Stimulated activated naive CD8-positive, alpha-beta T cell treated with anti-CD3 and anti-CD28 coated beads, Interleukin-15, amount 100 ng/mL, for 72 hours (primary cell): ENCODE results near the gene PLCE1.
A peak's percentile ranks its signal among the peaks of the same experiment; 100 is the strongest.
"Not testable (repeated sequence)": the region's sequence is repeated elsewhere in the genome, so short reads cannot be mapped to it uniquely, and the experiment has no call there.

Source experiments
- ATAC-seq: fragments of 150-1000 bp; cut with Tn5 transposase; 2 replicates; pipeline ENCODE4 v1.10.0; 2021; ENCODE audit warnings: mild to moderate bottlenecking, moderate library complexity
- DNase-seq, 2 donors: peaks; one replicate each; pipeline ENCODE4 v3.0.0; 2021 to 2022
- H3K27ac Mint-ChIP-seq, 2 donors: one replicate each; pipeline ENCODE4 v1.8.0; 2022; ENCODE audit warnings: mild to moderate bottlenecking in 2 of 2, mixed read lengths in 2 of 2, moderate library complexity in 2 of 2
- H3K27me3 Mint-ChIP-seq: one replicate; pipeline ENCODE4 v1.8.0; 2022; ENCODE audit warnings: mixed read lengths
- H3K4me1 Mint-ChIP-seq: one replicate; pipeline ENCODE4 v1.8.0; 2022; ENCODE audit warnings: mild to moderate bottlenecking, mixed read lengths
- H3K4me3 Mint-ChIP-seq, 2 donors: one replicate each; pipeline ENCODE4 v1.8.0; 2022; ENCODE audit warnings: mild to moderate bottlenecking in 2 of 2, mixed read lengths in 2 of 2, moderate library complexity in 1 of 2
- H3K9me3 Mint-ChIP-seq, 2 donors: one replicate each; pipeline ENCODE4 v1.8.0; 2022; ENCODE audit warnings: mixed read lengths in 2 of 2

PLCE1 gene

DNA sequence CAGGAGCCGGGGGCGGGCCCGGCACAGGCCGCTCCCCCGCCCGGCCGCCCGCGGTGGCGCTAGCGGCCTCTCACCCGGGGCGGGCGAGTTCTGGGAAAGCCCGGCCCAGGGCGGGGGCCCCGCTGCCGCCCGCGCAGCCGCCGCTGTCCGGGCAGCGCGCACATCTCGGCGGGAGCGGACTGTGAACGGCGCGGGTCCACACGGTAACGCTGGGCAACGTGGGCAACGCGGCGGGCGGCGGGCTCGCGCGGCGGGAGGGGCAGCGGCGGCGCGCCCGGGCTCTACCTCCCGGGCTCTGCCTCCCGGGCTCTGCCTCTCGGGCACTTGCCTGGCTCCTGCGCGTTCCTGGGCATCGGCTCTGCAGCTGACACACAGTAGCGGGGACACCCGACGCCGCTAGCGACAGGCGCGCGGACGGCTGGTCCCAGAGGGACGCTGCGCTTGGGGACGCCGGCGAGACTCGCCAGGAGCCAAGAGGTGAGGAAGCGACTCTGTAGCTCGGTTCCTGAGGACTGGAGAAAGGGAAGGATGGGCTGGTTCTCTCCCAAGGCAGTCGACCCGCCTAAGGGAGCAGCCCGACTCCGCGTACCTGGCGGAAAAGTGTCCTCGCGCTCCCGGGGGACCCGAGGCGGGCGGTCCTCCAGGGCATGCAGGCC, at the start of gene PLCE1:
Gene PLCE1, plus strand, starts transcription at position 150 of the 656 bp plus-strand sequence. CDS start 37,116 bp downstream, outside the sequence.
- DNase-seq, result no peak
- Mint-ChIP-seq H3K4me3 (peak within 1 kb of the TSS; percentile 20 to 46), H3K27ac (no peak within 1 kb of the TSS), H3K27me3 (peaks cover 73% of the 10 kb centered on the region), H3K9me3 (no peaks in the 10 kb centered on the region), H3K4me1 (peaks cover 5% of the 10 kb centered on the region)
- ATAC-seq, result peak; percentile 68

DNA sequence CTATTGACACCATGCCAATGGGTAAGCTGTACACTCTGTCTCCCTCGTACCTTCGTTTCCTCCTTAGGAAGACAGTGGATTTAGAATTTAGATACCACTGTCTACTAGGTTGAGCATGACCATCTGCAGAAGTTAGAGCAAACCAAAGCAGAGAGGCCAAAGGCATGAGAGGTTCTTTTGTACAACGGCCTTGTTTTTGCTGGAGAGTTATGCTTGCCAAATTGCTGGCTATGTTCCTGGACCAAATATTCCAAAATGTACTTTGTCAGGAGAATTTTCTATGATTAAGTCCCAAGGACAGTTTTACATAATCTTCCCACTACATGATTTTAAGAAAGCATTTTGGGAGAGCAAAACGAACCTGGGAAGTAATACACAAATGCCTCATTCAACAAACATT, 47.9 kb upstream of the PLCE1 start:
- ATAC-seq (no peak), DNase-seq (no peak)
- no peaks in the 10 kb centered on the region for H3K4me1 Mint-ChIP-seq
- H3K27ac Mint-ChIP-seq, result no peak overlapping the region
- no peaks in the 10 kb centered on the region for H3K9me3 Mint-ChIP-seq
- H3K4me3 Mint-ChIP-seq, result no peak overlapping the region
- no peaks in the 10 kb centered on the region for H3K27me3 Mint-ChIP-seq

DNA sequence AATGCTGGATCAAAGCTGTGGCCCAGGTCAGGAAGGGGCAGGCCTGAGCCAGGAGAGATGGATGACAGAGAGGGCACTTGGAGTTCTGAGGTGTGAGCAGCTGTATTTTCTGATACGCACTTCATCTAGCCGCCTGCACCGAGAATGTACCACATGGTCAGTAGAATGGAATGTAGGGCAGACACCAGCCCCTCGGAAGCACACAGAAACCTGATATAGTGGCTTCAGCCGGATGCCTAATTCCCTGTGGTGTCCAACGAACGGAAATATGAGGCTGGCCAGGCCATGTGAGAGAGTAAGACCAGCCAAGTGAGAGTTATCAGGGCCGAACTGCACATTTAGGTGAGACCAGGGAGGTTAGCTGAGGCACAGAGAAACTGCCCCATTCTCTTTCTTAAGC, 46.7 kb upstream of the PLCE1 start:
- ATAC-seq (no peak), DNase-seq (no peak)
- Mint-ChIP-seq H3K27ac (no peak overlapping the region), H3K4me1 (no peaks in the 10 kb centered on the region), H3K27me3 (no peaks in the 10 kb centered on the region), H3K4me3 (no peak overlapping the region), H3K9me3 (no peaks in the 10 kb centered on the region)

DNA sequence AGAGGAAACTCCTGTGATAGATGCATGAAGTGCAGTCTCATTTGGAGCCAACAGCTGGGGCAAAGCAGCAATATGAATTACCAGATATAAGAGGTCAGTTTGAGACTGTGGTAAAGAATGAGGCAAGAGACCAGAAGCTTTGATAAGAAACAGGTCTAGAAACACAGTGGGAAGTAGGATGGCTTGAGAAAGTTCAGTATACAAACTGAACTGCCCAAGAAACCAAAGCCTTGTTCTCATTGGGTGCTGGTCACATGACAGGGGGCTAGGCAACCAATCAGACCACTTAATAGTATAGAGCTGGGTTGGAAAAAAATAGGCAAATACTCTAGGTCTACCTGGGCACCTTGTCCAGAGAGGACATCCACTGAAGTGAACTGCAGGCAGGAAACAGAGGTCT, 46.2 kb upstream of the PLCE1 start:
- Mint-ChIP-seq H3K4me1 (no peaks in the 10 kb centered on the region), H3K27me3 (no peaks in the 10 kb centered on the region), H3K9me3 (no peaks in the 10 kb centered on the region), H3K27ac (no peak overlapping the region), H3K4me3 (no peak overlapping the region)
- DNase-seq, result no peak
- no peak for ATAC-seq

DNA sequence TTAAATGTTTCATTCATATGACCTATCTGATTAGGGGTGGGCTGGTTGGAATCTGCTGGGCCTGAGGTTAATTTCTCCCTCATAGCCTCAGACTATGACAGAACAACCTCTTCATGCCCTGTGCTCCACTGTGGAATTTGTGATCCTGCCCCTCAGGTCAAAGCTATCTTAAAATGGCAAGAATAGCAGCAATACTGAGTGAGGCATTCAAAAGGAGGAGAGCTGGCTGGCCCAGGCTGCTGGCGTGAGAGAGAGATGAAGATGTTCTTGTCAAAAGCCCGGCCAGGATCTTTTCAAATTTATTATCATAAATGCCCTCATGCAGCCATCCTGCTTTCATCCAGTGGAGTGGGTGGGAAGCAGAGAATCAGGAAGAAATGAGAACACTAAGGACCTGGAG, 41.8 kb upstream of the PLCE1 start:
- no peaks in the 10 kb centered on the region for H3K9me3 Mint-ChIP-seq
- no peak overlapping the region for H3K27ac Mint-ChIP-seq
- H3K4me3 Mint-ChIP-seq, result no peak overlapping the region
- no peak for ATAC-seq
- no peaks in the 10 kb centered on the region for H3K27me3 Mint-ChIP-seq
- no peak for DNase-seq
- no peaks in the 10 kb centered on the region for H3K4me1 Mint-ChIP-seq

DNA sequence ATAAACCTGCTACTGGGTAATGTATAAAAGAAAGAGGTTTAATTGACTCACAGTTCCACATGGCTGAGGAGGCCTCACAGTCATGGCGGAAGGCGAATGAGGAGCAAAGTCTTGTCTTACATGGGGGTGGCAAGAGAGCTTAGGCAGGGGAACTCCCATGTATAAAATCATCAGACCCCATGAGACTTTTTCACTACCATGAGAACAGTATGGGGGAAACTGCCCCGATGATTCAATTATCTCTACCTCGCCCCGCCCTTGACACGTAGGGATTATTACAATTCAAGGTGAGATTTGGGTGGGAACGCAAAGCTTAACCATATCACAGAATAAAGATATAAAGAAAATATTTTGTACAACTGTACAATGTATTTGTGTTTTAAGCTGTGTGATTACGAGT, 39.4 kb upstream of the PLCE1 start:
- H3K9me3 Mint-ChIP-seq, result no peaks in the 10 kb centered on the region
- no peak for DNase-seq
- H3K27me3 Mint-ChIP-seq, result no peaks in the 10 kb centered on the region
- H3K4me3 Mint-ChIP-seq, result no peak overlapping the region
- H3K27ac Mint-ChIP-seq, result no peak overlapping the region
- no peaks in the 10 kb centered on the region for H3K4me1 Mint-ChIP-seq
- ATAC-seq, result no peak

DNA sequence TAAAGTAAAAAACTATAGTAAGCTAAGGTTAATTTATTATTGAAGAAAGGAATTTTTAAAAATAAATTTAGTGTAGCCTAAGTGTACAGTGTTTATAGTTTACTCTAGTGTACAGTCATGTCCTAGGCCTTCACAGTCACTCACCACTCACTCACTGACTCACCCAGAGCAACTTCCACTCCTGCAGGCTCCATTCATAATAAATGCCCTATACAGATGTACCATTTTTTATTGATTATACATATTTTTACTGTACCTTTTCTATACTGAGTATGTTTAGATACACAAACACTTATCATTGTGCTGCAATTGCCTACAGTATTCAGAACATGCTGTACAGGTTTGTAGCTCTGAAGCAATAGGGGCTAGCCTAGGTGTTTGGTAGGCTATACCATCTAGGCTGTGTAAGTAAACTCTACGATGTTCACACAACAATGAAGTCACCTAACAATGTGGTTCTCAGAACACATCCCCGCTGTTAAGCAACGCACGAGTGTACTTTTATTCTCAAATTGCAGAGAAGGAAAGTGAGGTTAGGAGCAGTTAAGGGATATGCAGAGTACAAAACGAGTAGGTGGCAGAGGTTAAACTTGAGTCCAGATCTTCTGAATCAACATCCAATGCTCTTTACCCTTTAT, 38.9 kb upstream of the PLCE1 start:
- DNase-seq (no peak), ATAC-seq (no peak)
- H3K4me1 Mint-ChIP-seq, result no peaks in the 10 kb centered on the region
- H3K27ac Mint-ChIP-seq, result no peak overlapping the region
- H3K4me3 Mint-ChIP-seq, result no peak overlapping the region
- H3K27me3 Mint-ChIP-seq, result no peaks in the 10 kb centered on the region
- no peaks in the 10 kb centered on the region for H3K9me3 Mint-ChIP-seq

DNA sequence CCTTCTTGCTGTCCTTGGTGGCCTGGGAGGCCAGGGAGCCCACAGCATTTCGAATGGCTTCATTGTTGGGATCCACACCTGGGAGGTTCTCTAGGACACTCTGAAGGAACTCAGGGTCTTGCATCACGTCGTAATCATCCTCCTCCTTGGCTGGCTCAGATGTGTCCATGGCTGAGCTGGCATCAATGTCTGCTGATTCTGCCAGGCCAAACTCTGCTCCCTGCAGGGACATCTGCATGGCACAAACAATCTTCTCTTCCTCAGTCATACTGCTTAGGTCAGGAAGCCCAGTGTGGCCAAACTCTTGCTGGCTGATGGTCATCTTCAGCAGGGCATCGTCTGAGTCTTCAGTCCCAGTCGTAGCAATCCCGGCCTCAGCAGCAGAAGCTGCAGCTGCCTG, 34.9 kb upstream of the PLCE1 start:
- no peak for ATAC-seq
- no peaks in the 10 kb centered on the region for H3K9me3 Mint-ChIP-seq
- no peaks in the 10 kb centered on the region for H3K4me1 Mint-ChIP-seq
- DNase-seq, result no peak
- no peak overlapping the region for H3K4me3 Mint-ChIP-seq
- no peak overlapping the region for H3K27ac Mint-ChIP-seq
- H3K27me3 Mint-ChIP-seq, result no peaks in the 10 kb centered on the region

DNA sequence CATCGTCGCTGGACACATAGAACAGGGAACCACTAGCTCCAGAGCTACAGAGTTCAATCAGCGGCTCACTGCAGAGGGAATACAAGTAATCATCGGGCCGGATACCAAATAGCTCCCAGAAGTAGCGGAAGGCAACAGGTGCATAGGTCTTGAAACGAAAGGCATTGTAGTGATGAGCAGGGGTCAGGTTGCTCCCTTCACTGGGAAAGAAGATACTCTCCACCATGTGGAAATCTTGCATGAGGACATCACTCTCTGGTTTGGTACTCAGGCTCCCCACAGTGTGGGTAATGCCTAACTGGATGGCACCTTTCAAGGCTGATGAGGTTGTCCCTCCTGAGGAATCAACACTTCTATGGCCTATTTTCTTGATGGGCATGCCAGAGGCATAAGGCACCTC, 32.7 kb upstream of the PLCE1 start:
- ATAC-seq, H3K4me3 Mint-ChIP-seq, DNase-seq, H3K4me1 Mint-ChIP-seq, H3K27me3 Mint-ChIP-seq, H3K9me3 Mint-ChIP-seq, H3K27ac Mint-ChIP-seq: not testable (repeated sequence)

DNA sequence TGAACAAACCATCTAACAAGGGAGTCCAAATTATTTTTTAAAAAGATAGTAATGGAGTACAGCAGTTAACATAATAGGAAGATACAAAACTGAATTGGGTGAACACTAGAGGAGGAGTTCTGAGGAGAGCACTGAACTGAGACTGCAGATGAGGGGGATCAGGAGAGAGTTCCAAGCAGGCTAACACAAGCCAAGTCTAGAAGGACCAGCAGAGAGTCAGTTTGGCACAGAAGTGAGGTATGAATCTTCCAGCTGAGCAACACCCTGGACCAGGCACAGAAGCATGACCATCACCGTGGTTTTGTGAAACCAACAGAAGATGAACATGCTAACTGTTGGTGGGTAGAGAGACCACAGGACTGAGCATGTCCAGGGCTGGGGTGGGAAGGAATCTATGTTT, 30.8 kb upstream of the PLCE1 start:
- Mint-ChIP-seq H3K4me3 (no peak overlapping the region), H3K4me1 (no peaks in the 10 kb centered on the region), H3K27me3 (no peaks in the 10 kb centered on the region), H3K9me3 (no peaks in the 10 kb centered on the region), H3K27ac (no peak overlapping the region)
- no peak for DNase-seq
- no peak for ATAC-seq

DNA sequence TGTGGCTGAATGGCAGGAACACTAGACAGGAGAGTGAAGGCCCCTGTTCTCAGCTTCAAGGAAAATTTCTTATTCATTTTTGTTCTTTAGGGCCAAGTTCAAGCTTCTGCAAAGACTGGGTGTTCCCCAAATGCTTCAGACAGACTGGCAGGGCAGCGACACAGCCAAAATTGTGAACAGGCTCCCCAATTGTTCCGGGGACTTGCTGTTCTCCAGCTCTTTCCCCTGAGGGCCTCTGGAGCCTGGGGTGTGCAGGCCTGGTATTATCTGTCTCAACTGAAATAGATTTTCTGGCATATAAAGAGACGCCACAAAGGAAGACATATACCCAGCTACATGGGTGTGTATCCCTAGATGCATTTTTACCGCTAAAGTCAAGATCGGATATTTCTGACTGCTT, 30.3 kb upstream of the PLCE1 start:
- no peaks in the 10 kb centered on the region for H3K9me3 Mint-ChIP-seq
- no peak for ATAC-seq
- H3K4me3 Mint-ChIP-seq, result no peak overlapping the region
- no peaks in the 10 kb centered on the region for H3K4me1 Mint-ChIP-seq
- no peak for DNase-seq
- no peaks in the 10 kb centered on the region for H3K27me3 Mint-ChIP-seq
- H3K27ac Mint-ChIP-seq, result no peak overlapping the region

DNA sequence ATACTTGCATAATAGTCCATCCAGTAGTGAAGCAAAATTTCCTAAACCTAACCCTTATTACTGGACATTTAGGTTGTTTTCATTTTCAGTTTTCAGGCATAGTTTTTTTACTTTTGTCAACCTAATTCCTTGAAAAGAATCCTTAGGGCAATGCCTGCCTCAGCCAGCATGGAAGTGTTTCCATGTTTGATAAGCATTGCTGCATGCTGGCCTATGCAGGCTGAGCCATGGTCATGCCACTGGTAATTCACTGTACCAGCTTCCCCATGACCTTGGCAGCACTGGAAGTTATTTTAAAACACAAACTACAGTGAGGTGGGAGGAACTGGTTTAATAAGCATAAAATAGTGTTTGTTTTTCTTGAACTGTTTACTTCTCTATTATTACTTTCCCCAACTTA, 27.8 kb upstream of the PLCE1 start:
- no peak overlapping the region for H3K27ac Mint-ChIP-seq
- H3K27me3 Mint-ChIP-seq, result no peaks in the 10 kb centered on the region
- ATAC-seq (no peak), DNase-seq (no peak)
- no peaks in the 10 kb centered on the region for H3K4me1 Mint-ChIP-seq
- H3K4me3 Mint-ChIP-seq, result no peak overlapping the region
- H3K9me3 Mint-ChIP-seq, result no peaks in the 10 kb centered on the region

DNA sequence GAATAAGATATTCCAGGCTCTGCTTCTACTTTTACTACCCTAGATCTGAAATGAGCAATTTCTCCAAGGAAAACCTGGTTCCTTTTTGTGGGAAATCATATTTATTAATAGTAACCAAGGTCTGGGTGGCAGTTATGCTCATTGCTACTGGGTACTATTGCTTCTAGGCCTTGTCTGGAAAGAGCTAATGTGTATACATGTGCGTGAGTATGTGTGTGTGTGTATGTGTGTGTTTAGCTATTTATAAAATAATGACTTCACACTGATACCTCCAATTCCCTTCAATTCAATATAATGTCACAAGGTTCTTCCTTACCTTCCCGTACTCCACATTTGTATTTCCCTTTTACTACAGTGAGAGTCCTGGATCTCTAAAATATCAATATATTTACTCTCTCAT, 26.0 kb upstream of the PLCE1 start:
- H3K9me3 Mint-ChIP-seq, result no peaks in the 10 kb centered on the region
- no peaks in the 10 kb centered on the region for H3K4me1 Mint-ChIP-seq
- no peak for ATAC-seq

DNA sequence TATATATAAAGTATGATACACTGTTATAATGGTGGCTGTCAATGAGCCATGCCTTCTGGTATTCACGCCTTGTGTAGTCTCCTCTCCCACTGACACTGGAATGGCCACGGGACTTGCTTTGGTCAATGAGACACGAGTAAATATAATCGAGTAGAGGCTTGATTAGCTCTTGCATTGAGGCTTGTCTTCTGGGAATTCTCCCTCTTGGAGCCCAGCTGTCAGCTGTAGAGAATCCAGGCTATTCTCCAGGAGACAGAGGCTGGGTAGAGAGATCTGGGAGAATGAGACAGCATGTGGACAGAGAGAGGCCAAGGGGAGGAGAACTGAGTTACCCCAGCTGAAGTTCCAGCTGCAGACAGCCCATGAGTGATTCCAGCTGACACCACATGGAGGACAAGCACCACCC, 25.2 kb upstream of the PLCE1 start:
- ATAC-seq, result no peak
- no peaks in the 10 kb centered on the region for H3K4me1 Mint-ChIP-seq
- H3K27ac Mint-ChIP-seq, result no peak overlapping the region
- H3K27me3 Mint-ChIP-seq, result no peaks in the 10 kb centered on the region
- no peaks in the 10 kb centered on the region for H3K9me3 Mint-ChIP-seq
- DNase-seq, result no peak
- no peak overlapping the region for H3K4me3 Mint-ChIP-seq

More for the DNA sequence above, 26.0 kb upstream of the PLCE1 start:
- Mint-ChIP-seq H3K4me3 (no peak overlapping the region), H3K27me3 (no peaks in the 10 kb centered on the region), H3K27ac (no peak overlapping the region)
- no peak for DNase-seq

DNA sequence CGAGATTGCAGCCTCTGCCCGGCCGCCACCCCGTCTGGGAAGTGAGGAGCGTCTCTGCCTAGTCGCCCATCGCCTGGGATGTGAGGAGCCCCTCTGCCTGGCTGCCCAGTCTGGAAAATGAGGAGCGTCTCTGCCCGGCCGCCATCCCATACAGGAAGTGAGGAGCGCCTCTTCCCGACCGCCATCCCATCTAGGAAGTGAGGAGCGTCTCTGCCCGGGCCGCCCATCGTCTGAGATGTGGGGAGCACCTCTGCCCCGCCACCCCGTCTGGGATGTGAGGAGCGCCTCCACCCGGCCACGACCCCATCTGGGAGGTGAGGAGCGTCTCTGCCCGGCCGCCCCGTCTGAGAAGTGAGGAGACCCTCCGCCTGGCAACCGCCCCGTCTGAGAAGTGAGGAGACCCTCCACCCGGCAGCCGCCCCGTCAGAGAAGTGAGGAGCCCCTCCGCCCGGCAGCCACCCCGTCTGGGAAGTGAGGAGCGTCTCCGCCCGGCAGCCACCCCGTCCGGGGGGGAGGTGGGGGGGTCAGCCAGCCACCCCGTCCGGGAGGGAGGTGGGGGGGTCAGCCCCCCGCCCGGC, 23.2 kb upstream of the PLCE1 start:
- not testable (repeated sequence) for DNase-seq, H3K4me3 Mint-ChIP-seq, H3K27ac Mint-ChIP-seq, H3K9me3 Mint-ChIP-seq, H3K4me1 Mint-ChIP-seq, H3K27me3 Mint-ChIP-seq, ATAC-seq

DNA sequence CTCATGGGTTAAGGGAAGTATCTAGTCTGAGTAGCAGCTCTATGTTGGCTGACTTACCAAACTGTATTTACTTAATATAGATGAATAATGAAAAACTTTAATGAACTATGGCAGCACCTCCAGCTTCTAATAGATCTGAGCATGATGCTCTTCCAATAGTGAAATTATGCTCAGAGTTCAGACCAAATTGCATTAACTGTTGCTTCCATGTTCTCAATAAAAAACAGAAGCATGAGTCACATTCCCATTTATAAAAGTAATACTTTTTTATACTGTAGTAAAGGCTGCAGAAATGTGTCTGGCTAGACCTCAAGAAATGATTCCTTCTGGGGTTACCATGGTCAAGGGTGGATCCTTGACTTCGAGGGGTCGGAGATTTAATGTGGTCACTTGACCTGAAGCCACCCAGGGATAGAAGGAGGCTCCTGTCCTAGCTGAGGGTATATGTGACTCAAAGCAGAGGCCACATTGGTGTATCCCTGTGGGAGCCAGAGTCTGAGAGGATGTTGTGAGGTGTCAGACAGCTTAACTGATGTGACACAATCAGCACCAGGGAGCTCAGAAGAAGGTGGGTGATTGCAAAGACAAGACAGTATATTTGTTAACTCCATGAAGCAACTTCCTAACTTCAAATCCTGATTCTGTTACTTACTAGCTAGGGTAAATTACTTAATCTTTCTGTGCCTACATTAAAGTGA, 19.8 kb upstream of the PLCE1 start:
- no peak for ATAC-seq
- H3K4me1 Mint-ChIP-seq, result no peaks in the 10 kb centered on the region
- H3K4me3 Mint-ChIP-seq, result no peak overlapping the region
- DNase-seq, result no peak
- H3K27ac Mint-ChIP-seq, result no peak overlapping the region
- no peaks in the 10 kb centered on the region for H3K9me3 Mint-ChIP-seq
- no peaks in the 10 kb centered on the region for H3K27me3 Mint-ChIP-seq
